Duodenal mucosa (tissue), 2 donors: ENCODE data around the gene PATJ.
"Not testable (repeated sequence)": the region's sequence is repeated elsewhere in the genome, so short reads cannot be mapped to it uniquely, and the experiment has no call there.

Source experiments
- H3K27ac ChIP-seq: one replicate; pipeline ENCODE4 v1.7.0; 2013; ENCODE audit warnings: low read depth, low read length
- H3K27me3 ChIP-seq, 2 donors: one replicate each; pipeline ENCODE4 v1.7.0; 2013; ENCODE audit warnings: low read length in 2 of 2, control low read depth in 1 of 2; ENCODE audit not compliant: insufficient read depth in 2 of 2, control insufficient read depth in 1 of 2
- H3K36me3 ChIP-seq, 2 donors: one replicate each; pipeline ENCODE4 v1.7.0; 2013; ENCODE audit warnings: low read length in 2 of 2, control low read depth in 1 of 2; ENCODE audit not compliant: insufficient read depth in 2 of 2, control insufficient read depth in 1 of 2
- H3K4me1 ChIP-seq, 2 donors: one replicate each; pipeline ENCODE4 v1.7.0; 2013; ENCODE audit warnings: low read length in 2 of 2, control low read depth in 1 of 2; ENCODE audit not compliant: insufficient read depth in 2 of 2, control insufficient read depth in 1 of 2
- H3K4me3 ChIP-seq, 2 donors: one replicate each; pipeline ENCODE4 v1.7.0; 2013; ENCODE audit warnings: low read length in 2 of 2, low read depth in 1 of 2
- H3K9ac ChIP-seq, 2 donors: one replicate each; pipeline ENCODE4 v1.7.0; 2013; ENCODE audit warnings: low read length in 2 of 2, low read depth in 1 of 2
- H3K9me3 ChIP-seq, 2 donors: one replicate each; pipeline ENCODE4 v1.7.0; 2013; ENCODE audit warnings: low read length in 2 of 2, control low read depth in 1 of 2; ENCODE audit not compliant: control insufficient read depth in 1 of 2

The PATJ gene

GRCh38 chr1:61931587-61932279 is 189.5 kb downstream of the PATJ start:
- peaks cover 0 to under 1% of the 10 kb centered on the region in 2 donors for H3K4me1 ChIP-seq
- no peaks in the 10 kb centered on the region for H3K27me3 ChIP-seq
- no peaks in the 10 kb centered on the region for H3K9me3 ChIP-seq
- H3K9ac ChIP-seq, result no peak overlapping the region
- H3K36me3 ChIP-seq, result peaks cover 3 to 5% of the 10 kb centered on the region in 2 donors
- no peak overlapping the region for H3K4me3 ChIP-seq
- H3K27ac ChIP-seq, result no peak overlapping the region

DNA sequence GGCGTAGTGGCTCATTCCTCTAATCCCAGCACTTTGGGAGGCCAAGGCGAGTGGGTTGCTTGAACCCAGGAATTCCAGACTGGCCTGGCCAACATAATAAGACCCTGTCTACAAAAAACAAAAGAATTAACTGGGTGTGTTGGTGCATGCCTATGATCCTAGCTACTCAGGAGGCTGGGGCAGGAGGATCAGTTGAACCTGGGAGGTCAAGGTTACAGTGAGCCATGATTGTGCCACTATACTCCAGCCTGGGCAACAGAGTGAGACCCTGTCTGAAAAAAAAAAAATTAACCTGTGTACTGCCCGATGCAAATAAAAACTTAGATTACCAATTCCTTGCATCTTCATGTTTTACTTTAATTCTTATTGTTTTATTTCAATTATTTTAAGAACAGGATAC is 193.2 kb downstream of the PATJ start:
- Histone ChIP-seq H3K27ac (no peak overlapping the region), H3K4me3 (no peak overlapping the region), H3K9ac (no peak overlapping the region), H3K9me3 (no peaks in the 10 kb centered on the region), H3K27me3 (no peaks in the 10 kb centered on the region), H3K4me1 (no peaks in the 10 kb centered on the region), H3K36me3 (peaks cover 0 to 5% of the 10 kb centered on the region in 2 donors)

DNA sequence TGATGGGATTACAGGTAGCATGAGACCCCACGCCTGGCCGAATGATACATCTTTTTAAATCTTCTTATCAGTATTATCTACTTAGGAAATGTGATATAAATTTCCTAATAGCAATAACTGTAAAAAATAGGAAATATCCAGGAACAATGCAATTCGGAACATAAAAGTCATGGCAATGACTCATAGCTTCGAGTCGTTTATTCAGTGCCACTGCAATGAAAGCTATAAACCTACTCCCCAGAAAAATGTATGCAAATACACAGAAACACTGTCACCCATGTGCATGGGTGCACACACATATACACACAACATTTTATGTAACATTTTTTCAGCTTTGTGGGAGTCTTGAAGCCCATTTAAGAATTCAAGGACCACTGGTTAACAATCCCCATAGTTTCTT is 194.6 kb downstream of the PATJ start:
- H3K4me1 ChIP-seq, result no peaks in the 10 kb centered on the region
- H3K4me3 ChIP-seq, result no peak overlapping the region
- H3K9me3 ChIP-seq, result no peaks in the 10 kb centered on the region
- no peaks in the 10 kb centered on the region for H3K27me3 ChIP-seq
- no peak overlapping the region for H3K9ac ChIP-seq
- no peak overlapping the region for H3K27ac ChIP-seq
- H3K36me3 ChIP-seq, result peaks cover 0 to 5% of the 10 kb centered on the region in 2 donors

GRCh38 chr1:61941794-61942193 is 199.5 kb downstream of the PATJ start:
- Histone ChIP-seq H3K36me3 (peaks cover 8% of the 10 kb centered on the region in 2 donors), H3K4me3 (no peak overlapping the region), H3K9ac (no peak overlapping the region), H3K27me3 (no peaks in the 10 kb centered on the region), H3K27ac (no peak overlapping the region), H3K9me3 (no peaks in the 10 kb centered on the region), H3K4me1 (no peaks in the 10 kb centered on the region)

GRCh38 chr1:61942856-61943255 is 200.6 kb downstream of the PATJ start:
- no peaks in the 10 kb centered on the region for H3K9me3 ChIP-seq
- peaks cover 6 to 8% of the 10 kb centered on the region in 2 donors for H3K36me3 ChIP-seq
- H3K9ac ChIP-seq, result no peak overlapping the region
- H3K4me3 ChIP-seq, result no peak overlapping the region
- H3K4me1 ChIP-seq, result no peaks in the 10 kb centered on the region
- H3K27me3 ChIP-seq, result no peaks in the 10 kb centered on the region
- no peak overlapping the region for H3K27ac ChIP-seq

DNA sequence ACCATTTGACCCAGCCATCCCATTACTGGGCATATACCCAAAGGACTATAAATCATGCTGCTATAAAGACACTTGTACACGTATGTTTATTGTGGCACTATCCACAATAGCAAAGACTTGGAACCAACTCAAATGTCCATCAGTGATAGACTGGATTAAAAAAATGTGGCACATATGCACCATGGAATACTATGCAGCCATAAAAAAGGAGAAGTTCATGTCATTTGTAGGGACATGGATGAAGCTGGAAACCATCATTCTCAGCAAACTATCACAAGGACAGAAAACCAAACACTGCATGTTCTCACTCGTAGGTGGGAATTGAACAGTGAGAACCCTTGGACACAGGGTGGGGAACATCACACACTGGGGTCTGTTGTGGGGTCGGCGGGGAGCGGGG is 206.4 kb downstream of the PATJ start:
- not testable (repeated sequence) for H3K27ac ChIP-seq, H3K36me3 ChIP-seq, H3K4me1 ChIP-seq, H3K9me3 ChIP-seq, H3K9ac ChIP-seq, H3K4me3 ChIP-seq, H3K27me3 ChIP-seq

GRCh38 chr1:61950418-61950817 is 208.1 kb downstream of the PATJ start:
- Histone ChIP-seq H3K27ac (no peak overlapping the region), H3K4me3 (no peak overlapping the region), H3K27me3 (no peaks in the 10 kb centered on the region), H3K9ac (no peak overlapping the region), H3K4me1 (no peaks in the 10 kb centered on the region), H3K36me3 (no peaks in the 10 kb centered on the region), H3K9me3 (no peaks in the 10 kb centered on the region)

- H3K4me1 ChIP-seq, result no peaks in the 10 kb centered on the region
- H3K27ac ChIP-seq, result no peak overlapping the region
- no peak overlapping the region for H3K9ac ChIP-seq
- H3K4me3 ChIP-seq, result no peak overlapping the region
- no peaks in the 10 kb centered on the region for H3K36me3 ChIP-seq
- H3K9me3 ChIP-seq, result no peaks in the 10 kb centered on the region
- no peaks in the 10 kb centered on the region for H3K27me3 ChIP-seq
Observed at GRCh38 chr1:61951731-61952580, 209.7 kb downstream of the PATJ start.

DNA sequence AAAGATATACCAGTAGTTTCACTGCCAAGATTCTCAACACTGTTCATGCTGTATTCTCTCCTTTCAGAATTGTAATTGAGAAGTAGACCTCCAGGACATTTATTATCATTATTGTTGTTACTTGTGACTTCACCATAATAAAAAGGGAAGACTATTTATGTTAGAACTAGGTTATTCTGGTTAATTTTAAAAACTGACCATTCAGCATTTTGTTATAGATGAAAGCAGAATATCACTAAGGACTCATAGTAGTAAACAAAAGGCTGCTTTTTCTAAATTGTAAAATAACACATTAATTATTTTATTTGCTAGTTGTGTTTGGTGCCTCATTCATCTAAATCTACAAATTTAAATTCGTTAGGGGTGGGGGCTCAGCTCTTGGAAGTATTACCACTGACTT is 210.4 kb downstream of the PATJ start:
- Histone ChIP-seq H3K4me3 (no peak overlapping the region), H3K9me3 (no peaks in the 10 kb centered on the region), H3K4me1 (no peaks in the 10 kb centered on the region), H3K27me3 (no peaks in the 10 kb centered on the region), H3K27ac (no peak overlapping the region), H3K36me3 (no peaks in the 10 kb centered on the region), H3K9ac (no peak overlapping the region)

GRCh38 chr1:61953076-61953789 is 211.0 kb downstream of the PATJ start:
- Histone ChIP-seq H3K9ac (no peak overlapping the region), H3K27ac (no peak overlapping the region), H3K4me3 (no peak overlapping the region)

More at GRCh38 chr1:61953076-61953789, 211.0 kb downstream of the PATJ start:
- Histone ChIP-seq H3K9me3 (no peaks in the 10 kb centered on the region), H3K27me3 (no peaks in the 10 kb centered on the region), H3K36me3 (no peaks in the 10 kb centered on the region), H3K4me1 (no peaks in the 10 kb centered on the region)
